Measurements from ENCODE around the gene ZBTB49. TPM values are rescaled to one million over a fixed set of nuclear protein-coding genes. Genes with fewer than 3 reads are reported as not detected.
"Not testable (repeated sequence)": the region's sequence is repeated elsewhere in the genome, so short reads cannot be mapped to it uniquely, and the experiment has no call there.

The ZBTB49 gene
- total RNA-seq, 1 donor from 2014 or later = 4.9 TPM

DNA sequence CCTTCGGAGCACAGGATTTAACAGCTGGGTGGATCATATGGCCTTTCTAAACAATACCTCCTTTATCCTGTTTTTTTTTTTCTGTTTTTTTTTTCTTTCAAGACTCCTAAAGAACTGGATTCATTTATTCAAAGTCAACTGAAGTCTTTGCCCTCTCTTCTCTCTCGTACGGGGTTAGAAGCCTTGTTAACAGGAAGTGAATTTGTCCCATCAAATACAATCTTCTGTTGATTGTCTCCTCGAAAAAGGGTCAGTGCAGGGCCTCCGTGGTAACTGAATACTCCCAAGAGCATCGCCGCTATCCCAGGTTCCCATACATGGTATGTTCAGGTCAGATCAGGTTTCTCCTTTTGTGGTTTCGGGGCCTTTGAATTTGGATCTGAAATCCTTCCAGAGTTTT is 40.2 kb upstream of the ZBTB49 start:
- H3K27me3 ChIP-seq (ENCODE audit: low read depth) = peaks cover 5% of the 10 kb centered on the region
- TF ChIP-seq, protein P1, sequence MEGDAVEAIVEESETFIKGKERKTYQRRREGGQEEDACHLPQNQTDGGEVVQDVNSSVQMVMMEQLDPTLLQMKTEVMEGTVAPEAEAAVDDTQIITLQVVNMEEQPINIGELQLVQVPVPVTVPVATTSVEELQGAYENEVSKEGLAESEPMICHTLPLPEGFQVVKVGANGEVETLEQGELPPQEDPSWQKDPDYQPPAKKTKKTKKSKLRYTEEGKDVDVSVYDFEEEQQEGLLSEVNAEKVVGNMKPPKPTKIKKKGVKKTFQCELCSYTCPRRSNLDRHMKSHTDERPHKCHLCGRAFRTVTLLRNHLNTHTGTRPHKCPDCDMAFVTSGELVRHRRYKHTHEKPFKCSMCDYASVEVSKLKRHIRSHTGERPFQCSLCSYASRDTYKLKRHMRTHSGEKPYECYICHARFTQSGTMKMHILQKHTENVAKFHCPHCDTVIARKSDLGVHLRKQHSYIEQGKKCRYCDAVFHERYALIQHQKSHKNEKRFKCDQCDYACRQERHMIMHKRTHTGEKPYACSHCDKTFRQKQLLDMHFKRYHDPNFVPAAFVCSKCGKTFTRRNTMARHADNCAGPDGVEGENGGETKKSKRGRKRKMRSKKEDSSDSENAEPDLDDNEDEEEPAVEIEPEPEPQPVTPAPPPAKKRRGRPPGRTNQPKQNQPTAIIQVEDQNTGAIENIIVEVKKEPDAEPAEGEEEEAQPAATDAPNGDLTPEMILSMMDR (IDR thresholded peaks at IDR 0.05) = no peak
- ATAC-seq = no peak
- H3K36me3 ChIP-seq = peaks cover 13% of the 10 kb centered on the region
- intact Hi-C loops (cut with DNase I) = no loop called here
- no peak for DNase-seq
- peaks cover 21% of the 10 kb centered on the region for H3K4me1 ChIP-seq
- H3K4me3 ChIP-seq = no peak overlapping the region
- H3K27ac ChIP-seq = no peak overlapping the region
- H3K9me3 ChIP-seq = no peaks in the 10 kb centered on the region

DNA sequence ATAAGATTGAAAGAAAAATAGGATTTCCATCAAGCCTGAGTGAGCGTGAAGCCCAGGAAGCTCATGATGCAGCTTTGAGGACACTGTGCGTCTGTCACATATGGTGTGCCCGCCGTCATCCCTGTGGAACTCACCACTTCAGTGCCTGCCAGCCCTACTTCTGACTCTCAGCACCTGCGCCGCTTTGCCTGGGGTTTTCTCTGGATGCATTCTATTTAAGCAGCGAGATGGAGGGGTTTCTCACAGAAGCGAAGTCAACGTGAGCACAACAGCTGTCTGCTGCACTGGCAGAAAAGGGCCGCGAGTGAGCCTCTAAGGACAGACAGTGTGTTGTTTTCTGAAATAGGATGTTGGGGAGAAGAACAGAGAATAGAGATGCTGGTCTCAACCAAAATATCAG is 35.9 kb upstream of the ZBTB49 start:
- no peak for DNase-seq
- Histone ChIP-seq H3K36me3 (no peaks in the 10 kb centered on the region), H3K27me3 (ENCODE audit: low read depth) (peaks cover 5% of the 10 kb centered on the region), H3K27ac (no peak overlapping the region), H3K9me3 (no peaks in the 10 kb centered on the region), H3K4me3 (no peak overlapping the region), H3K4me1 (peaks cover 4% of the 10 kb centered on the region)
- TF ChIP-seq, protein P1 (IDR thresholded peaks at IDR 0.05) = no peak
- no peak for ATAC-seq
- intact Hi-C loops (cut with DNase I) = no loop called here

DNA sequence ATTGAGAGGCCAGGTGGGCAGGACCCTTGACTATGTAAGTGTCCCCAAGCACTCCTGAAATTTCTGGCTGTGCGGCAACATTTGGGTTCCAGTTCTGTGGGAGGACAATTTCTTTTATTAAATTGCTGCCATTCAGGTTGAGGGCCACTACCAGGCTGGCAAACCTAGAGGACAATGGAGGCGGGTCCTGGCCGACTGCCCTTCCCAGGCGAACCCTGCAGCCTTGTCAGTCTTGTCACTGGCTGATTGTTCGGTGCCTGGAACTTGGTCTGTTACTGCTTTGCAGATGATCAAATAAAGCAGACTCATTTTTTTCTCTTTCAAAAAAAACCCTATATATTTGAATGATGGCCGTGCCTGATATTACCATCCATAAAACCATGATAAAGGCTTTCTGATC is 35.4 kb upstream of the ZBTB49 start:
- intact Hi-C loops (cut with DNase I) = no loop called here
- TF ChIP-seq, protein P1 (IDR thresholded peaks at IDR 0.05) = no peak
- no peak for ATAC-seq
- no peak overlapping the region for H3K27ac ChIP-seq
- H3K27me3 ChIP-seq (ENCODE audit: low read depth) = peaks cover 5% of the 10 kb centered on the region
- DNase-seq = no peak
- no peaks in the 10 kb centered on the region for H3K36me3 ChIP-seq
- H3K4me1 ChIP-seq = peaks cover 4% of the 10 kb centered on the region
- H3K9me3 ChIP-seq = no peaks in the 10 kb centered on the region
- H3K4me3 ChIP-seq = no peak overlapping the region

DNA sequence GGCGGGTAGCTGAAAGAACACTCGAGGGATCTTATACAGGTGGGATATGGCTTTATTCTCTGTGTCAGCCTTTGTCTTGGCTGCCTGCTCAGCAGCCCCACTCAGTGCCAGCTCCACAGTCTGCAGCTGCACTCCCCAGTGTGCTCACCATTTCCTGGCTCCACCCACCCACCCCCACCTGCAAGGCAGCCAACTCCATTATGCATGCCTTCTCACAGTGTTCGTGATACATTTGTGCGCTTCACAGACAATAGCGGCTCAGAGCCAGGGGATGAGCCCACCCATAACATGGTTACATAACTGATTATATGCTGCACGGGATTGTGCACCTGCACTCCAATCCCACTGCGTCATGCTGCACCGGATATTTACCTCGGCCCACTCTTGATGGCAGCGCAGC is 33.3 kb upstream of the ZBTB49 start:
- no peak overlapping the region for H3K27ac ChIP-seq
- no peaks in the 10 kb centered on the region for H3K36me3 ChIP-seq
- no peaks in the 10 kb centered on the region for H3K9me3 ChIP-seq
- H3K27me3 ChIP-seq (ENCODE audit: low read depth) = peaks cover 5% of the 10 kb centered on the region
- no peak overlapping the region for H3K4me3 ChIP-seq
- ATAC-seq = no peak
- H3K4me1 ChIP-seq = peaks cover 4% of the 10 kb centered on the region
- intact Hi-C loops (cut with DNase I) = no loop called here
- DNase-seq = no peak
- TF ChIP-seq, protein P1 (IDR thresholded peaks at IDR 0.05) = no peak

DNA sequence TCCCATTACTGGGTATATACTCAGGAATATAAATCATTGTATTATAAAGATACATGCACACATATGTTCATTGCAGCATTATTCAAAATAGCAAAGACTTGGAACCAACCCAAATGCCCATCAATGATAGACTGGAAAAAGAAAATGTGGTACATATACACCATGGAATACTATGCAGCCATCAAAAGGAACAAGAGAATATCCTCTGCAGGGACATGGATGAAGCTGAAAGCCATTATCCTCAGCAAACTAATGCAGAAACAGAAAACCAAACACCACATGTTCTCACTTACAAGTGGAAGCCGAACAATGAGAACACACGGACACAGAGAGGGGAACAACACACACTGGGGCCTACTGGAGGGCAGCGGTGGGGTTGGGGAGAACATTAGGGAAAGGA is 32.3 kb upstream of the ZBTB49 start:
- H3K36me3 ChIP-seq; ATAC-seq; H3K9me3 ChIP-seq; H3K4me3 ChIP-seq; DNase-seq; H3K27ac ChIP-seq; intact Hi-C loops (cut with DNase I); H3K27me3 ChIP-seq (ENCODE audit: low read depth); H3K4me1 ChIP-seq: not testable (repeated sequence)

DNA sequence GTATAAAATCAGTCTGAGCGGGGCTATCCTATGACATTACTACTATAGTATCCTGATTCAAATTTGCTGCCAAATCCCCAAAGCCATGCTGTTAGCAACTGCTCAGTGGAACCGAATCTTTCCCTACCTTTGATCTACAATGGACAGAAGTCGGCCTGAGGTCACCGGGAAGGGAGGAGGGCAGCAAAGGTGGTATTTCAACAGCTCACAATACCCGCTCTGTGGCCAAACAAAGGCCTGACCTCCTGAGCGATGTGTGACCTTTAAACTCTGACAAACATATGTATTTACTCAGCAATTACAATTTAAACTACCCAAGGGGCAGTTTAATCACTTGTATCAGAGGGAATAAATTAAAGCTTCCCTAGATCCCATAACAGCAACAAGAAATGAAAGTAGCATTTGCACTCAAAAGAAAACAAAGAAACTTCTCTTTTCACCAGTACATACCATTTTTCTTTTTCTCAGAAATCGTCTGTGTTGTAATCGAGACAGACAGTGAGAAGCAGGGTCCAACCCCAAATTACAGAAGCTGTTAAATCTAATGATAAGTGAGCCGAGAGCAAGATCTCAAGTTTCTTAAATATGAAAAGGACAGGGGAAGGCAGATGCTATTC is 30.5 kb upstream of the ZBTB49 start:
- peak; percentile 54 to 58 for ATAC-seq
- Histone ChIP-seq H3K4me1 (no peaks in the 10 kb centered on the region), H3K4me3 (no peak overlapping the region), H3K9me3 (no peaks in the 10 kb centered on the region), H3K27me3 (ENCODE audit: low read depth) (peaks cover 2% of the 10 kb centered on the region), H3K27ac (no peak overlapping the region), H3K36me3 (no peaks in the 10 kb centered on the region)
- TF ChIP-seq, protein P1 (IDR thresholded peaks at IDR 0.05) = no peak
- intact Hi-C loops (cut with DNase I) = no loop called here
- no peak for DNase-seq

All from lower lobe of right lung (tissue), 2 donors.